GM12878 (cell line): ENCODE data around the gene EYS. TPM values are rescaled to one million over a fixed set of nuclear protein-coding genes. Genes with fewer than 3 reads are reported as not detected.

Source experiments
- ATF7 ChIP-seq: fragments of 450-650 bp; IDR thresholded peaks from 2 replicates; pipeline ENCODE4 v1.6.1; 2016; ENCODE audit warnings: low read depth, mild to moderate bottlenecking
- BCLAF1 ChIP-seq: fragments of 450-650 bp; IDR thresholded peaks from 2 replicates; pipeline ENCODE4 v1.6.1; 2017; ENCODE audit warnings: antibody characterized with exemption, mild to moderate bottlenecking, moderate library complexity
- EZH2 ChIP-seq: IDR thresholded peaks from 2 replicates; pipeline ENCODE4 v1.6.1; 2012; ENCODE audit warnings: low read depth, mild to moderate bottlenecking, control low read depth, inconsistent platforms, low read length, borderline replicate concordance; ENCODE audit not compliant: control insufficient read depth
- JUNB ChIP-seq: IDR thresholded peaks from 2 replicates; pipeline ENCODE4 v1.6.1; 2016; ENCODE audit warnings: antibody characterized with exemption, mild to moderate bottlenecking
- KLF5 ChIP-seq: fragments of 450-650 bp; IDR thresholded peaks from 2 replicates; pipeline ENCODE4 v1.6.1; 2014; ENCODE audit warnings: mild to moderate bottlenecking; ENCODE audit not compliant: partially characterized antibody
- SP1 ChIP-seq: IDR thresholded peaks from one replicate; pipeline ENCODE4 v1.6.1; 2011; ENCODE audit warnings: low read depth, low read length
- SUPT20H ChIP-seq: IDR thresholded peaks from 2 replicates; pipeline ENCODE4 v1.6.1; 2011; ENCODE audit warnings: low read depth, mild to moderate bottlenecking, low read length, moderate library complexity, borderline replicate concordance; ENCODE audit not compliant: control insufficient read depth
- ZBTB33 ChIP-seq: fragments of 450-650 bp; IDR thresholded peaks from 2 replicates; pipeline ENCODE4 v1.6.1; 2017; ENCODE audit warnings: mild to moderate bottlenecking
- polyA plus RNA-seq, 11 experiments: library from polyadenylated mRNA; depleted of rRNA in 4 of 11; unstranded in 6 of 11; stranded (reverse) in 5 of 11; fragments of >200 nt; fragmentation: Nextera tagmentation in 4 of 11; fragmentation: Illumina TruSeq in 1 of 11; extraction: Ambion mirVana in 4 of 11; extraction: Trizol in 1 of 11; gene quantifications; 1 replicate in 1 of 11; 2 replicates in 10 of 11; pipeline versions ENCODE4 v1.2.1 to v1.2.3, GENCODE V29; 2011 to 2016; ENCODE audit warnings: inconsistent platforms in 2 of 11, missing spikeins in 2 of 11, low read depth in 1 of 11
- total RNA-seq, 4 experiments: library from RNA; depleted of rRNA in 3 of 4; stranded (reverse); fragments of >200 nt in 3 of 4; fragmentation: Illumina TruSeq in 1 of 4; extraction: Trizol in 1 of 4; gene quantifications; 2 replicates each; pipeline versions ENCODE4 v1.2.1 to v1.2.3, GENCODE V29; 2013 to 2021

Gene EYS
- total and polyA plus RNA-seq, 10 of the 15 experiments (the other 5 are each of a cell fraction or from before 2014, with no cell fraction given): under 0.01 to 0.14 (median 0.02) TPM; not detected in 1

GRCh38 chr6:64256483-64256882 lies 1450.5 kb downstream of the EYS start (continued):
- TF ChIP-seq JUNB: peak; percentile 45
- no peak for TF ChIP-seq SP1
- no peak for TF ChIP-seq KLF5
- TF ChIP-seq BCLAF1: no peak
- TF ChIP-seq EZH2: no peak
- TF ChIP-seq ZBTB33: no peak
- peak; percentile 36; the same call in 1 of the 2 replicates for TF ChIP-seq ATF7
- no peak for TF ChIP-seq SUPT20H
